Adrenal gland (tissue), 19 donors: ENCODE results near the gene TDRD9. TPM values are rescaled to one million over a fixed set of nuclear protein-coding genes. Genes with fewer than 3 reads are reported as not detected.

ENCODE experiments used
- DNase-seq, 7 donors: peaks; one replicate each; pipeline ENCODE4 v3.0.0-alpha.2; 2019 to 2020
- H3K27ac ChIP-seq, 5 donors: fragments of 200-600 bp; sonication (generic) in 4 of 5; 1 replicate in 3 of 5; 2 replicates in 2 of 5; pipeline versions ENCODE4 v1.5.1 to v1.8.0; 2016 to 2020; ENCODE audit warnings: mild to moderate bottlenecking in 1 of 5
- H3K27me3 ChIP-seq: fragments of 200-600 bp; 2 replicates; pipeline ENCODE4 v1.8.0; 2021
- H3K36me3 ChIP-seq, 2 donors: fragments of 200-600 bp; replicated peaks in 1 of 2; 1 replicate in 1 of 2; 2 replicates in 1 of 2; pipeline versions ENCODE4 v1.5.1 to v1.8.0; 2018 to 2022
- H3K4me1 ChIP-seq, 2 donors: fragments of 200-600 bp; replicated peaks in 1 of 2; 1 replicate in 1 of 2; 2 replicates in 1 of 2; pipeline versions ENCODE4 v1.5.1 to v1.8.0; 2018 to 2021
- H3K4me3 ChIP-seq, 4 donors: fragments of 200-600 bp; sonication (generic) in 3 of 4; one replicate each; pipeline ENCODE4 v1.5.1; 2016 to 2018
- H3K9me3 ChIP-seq, 3 donors: fragments of 200-600 bp; sonication (generic) in 1 of 3; replicated peaks in 1 of 3; 1 replicate in 2 of 3; 2 replicates in 1 of 3; pipeline versions ENCODE4 v1.5.1 to v1.8.0; 2016 to 2021
- CTCF ChIP-seq, 6 experiments: fragments of 450-650 bp in 4 of 6; fragments of 200-600 bp in 2 of 6; sonication (generic) in 1 of 6; IDR thresholded peaks; 1 replicate in 5 of 6; 2 replicates in 1 of 6; pipeline versions ENCODE4 v1.5.1 to v1.8.0; 2016 to 2021; ENCODE audit warnings: antibody characterized with exemption in 6 of 6, mild to moderate bottlenecking in 2 of 6, moderate library complexity in 1 of 6
- POLR2A ChIP-seq, 2 donors: fragments of 450-650 bp; IDR thresholded peaks; one replicate each; pipeline ENCODE4 v1.6.1; 2017; ENCODE audit warnings: antibody characterized with exemption in 2 of 2, mild to moderate bottlenecking in 2 of 2, moderate library complexity in 1 of 2
- WGBS, 4 donors: extraction: QIAGEN DNeasy Blood & Tissue Kit in 2 of 4; methylation state at CpG; one replicate each; pipeline versions ENCODE4 v1.1.5 to v1.1.7; 2013 to 2017; 5-methylcytosine and 5-hydroxymethylcytosine counted together
- intact Hi-C, 2 donors: fragments of 100-400 bp; cut with DNase I; formaldehyde crosslinking; loops; one replicate each; pipeline versions ENCODE4 v1.14.1 to v1.15.0; 2022 to 2023
- long read RNA-seq, 10 donors: library from polyadenylated mRNA in 3 of 10; unstranded in 2 of 10; stranded (forward) in 1 of 10; transcript quantifications; one replicate each; pipeline ENCODE4 v2.0.0 and lab custom pipeline, GENCODE V29; 2021 to 2026
- polyA plus RNA-seq, 3 donors: library from polyadenylated mRNA; stranded (reverse); fragments of 200-250 nt in 2 of 3; fragments of 350-450 nt in 1 of 3; fragmentation: Illumina TruSeq in 1 of 3; extraction: RNeasy Lipid Tissue Mini Kit (QIAGEN cat#74804) in 1 of 3; gene quantifications; one replicate each; pipeline ENCODE4 v1.2.3, GENCODE V29; 2013 to 2014
- total RNA-seq, 9 donors: library from RNA; depleted of rRNA in 4 of 9; stranded (reverse); fragments of >200 nt in 4 of 9; fragments of 120-200 nt in 1 of 9; fragmentation: NEBNext Ultra II Directional in 1 of 9; extraction: Animal tissue kit (Norgen Biotek cat#: 25700) in 1 of 9; gene quantifications; one replicate each; pipeline versions ENCODE4 v1.1.0 to v1.2.4, GENCODE V29; 2013 to 2023
- donor health status: healthy with polysubstance abuse.
- donor health status: Bipolar disorder and iron deficiency.
- donor health status: DM: yes; HTN: yes; CAD: no.
- donor health status: DM: no; HTN: no; CAD: no.
- donor health status: DM: no; HTN: no; CAD: no.
- donor health status: DM: yes; HTN: yes; CAD: no.

TDRD9 gene
- total RNA-seq (1 to 10 TPM in 8 of 9 donors, under 1 TPM in 1; 0.06 to 7.0 (median 2.6) TPM), polyA plus RNA-seq (1 to 10 TPM; 2.2 to 7.8 (median 5.8) TPM)
- long read RNA-seq, donor 1, partial matches to known transcripts = 0 of 1 reads
- long read RNA-seq, donor 1, other reads (novel, unspliced or antisense) = 0 of 1 reads
- long read RNA-seq, donor 2 = 0 reads
- long read RNA-seq, donor 3, partial matches to known transcripts = 0 of 1 reads
- long read RNA-seq, donor 3, other reads (novel, unspliced or antisense) = 0 of 1 reads
- long read RNA-seq, donor 4 = 0 reads
- long read RNA-seq, donor 5, partial matches to known transcripts = 0 of 1 reads
- long read RNA-seq, donor 5, other reads (novel, unspliced or antisense) = 1 of 1 reads
- long read RNA-seq, donor 6, transcript TDRD9-203 (2 exons, 948 nt) = major isoform, 7 of 12 reads
- long read RNA-seq, donor 6, partial matches to known transcripts = 1 of 12 reads
- long read RNA-seq, donor 6, other reads (novel, unspliced or antisense) = 1 of 12 reads
- long read RNA-seq, donor 7, partial matches to known transcripts = 0 of 2 reads
- long read RNA-seq, donor 7, other reads (novel, unspliced or antisense) = 0 of 2 reads
- long read RNA-seq, donor 8 = 0 reads
- long read RNA-seq, donor 9 = 0 reads
- long read RNA-seq, donor 10 = 0 reads

- Histone ChIP-seq H3K9me3 (no peaks in the 10 kb centered on the region), H3K27ac (no peak within 1 kb of the TSS), H3K4me1 (no peaks in the 10 kb centered on the region), H3K4me3 (peak within 1 kb of the TSS in 1 of 4 donors; percentile 26), H3K27me3 (no peaks in the 10 kb centered on the region), H3K36me3 (no peaks in the 10 kb centered on the region)
- TF ChIP-seq POLR2A (IDR thresholded peaks at IDR 0.05) (no peak), CTCF (IDR thresholded peaks at IDR 0.05) (no peak)
- WGBS, 4 donors = 56 to 77% (median 64%) methylated on average over 39 to 97 of the region's 97 CpGs
- DNase-seq = no peak
- intact Hi-C loops = no loop called here
These were observed at the start of gene TDRD9 for GRCh38 chr14:103928011-103928890. TDRD9 (plus strand) TSS chr14:103928456; CDS start chr14:103928510, 54 bp downstream.

GRCh38 chr14:103879118-103879569 lies 49.1 kb upstream of the TDRD9 start:
- intact Hi-C loops = no loop called here
- H3K36me3 ChIP-seq = no peaks in the 10 kb centered on the region
- H3K4me3 ChIP-seq = no peak overlapping the region
- DNase-seq = no peak
- TF ChIP-seq POLR2A (IDR thresholded peaks at IDR 0.05) (no peak), CTCF (IDR thresholded peaks at IDR 0.05) (no peak)
- H3K9me3 ChIP-seq = no peaks in the 10 kb centered on the region
- no peaks in the 10 kb centered on the region for H3K27me3 ChIP-seq
- peaks cover 26 to 35% of the 10 kb centered on the region in 2 donors for H3K4me1 ChIP-seq
- H3K27ac ChIP-seq = peak overlapping the region in 3 of 5 donors; percentile 79 to 89 (median 80)
- WGBS, 4 donors = 76 to 82% (median 78%) methylated on average over 16 of the region's 16 CpGs

GRCh38 chr14:103879570-103880347 lies 48.5 kb upstream of the TDRD9 start:
- Histone ChIP-seq H3K27me3 (no peaks in the 10 kb centered on the region), H3K27ac (peak overlapping the region; percentile 13 to 89 (median 79)), H3K36me3 (no peaks in the 10 kb centered on the region), H3K4me3 (peak overlapping the region in 1 of 4 donors; percentile 39), H3K4me1 (peaks cover 26 to 35% of the 10 kb centered on the region in 2 donors), H3K9me3 (no peaks in the 10 kb centered on the region)
- intact Hi-C loops = no loop called here
- peak; percentile 74 to 89 (median 87) for DNase-seq
- TF ChIP-seq POLR2A (IDR thresholded peaks at IDR 0.05) (peak in 1 of 2 donors; percentile 40), CTCF (IDR thresholded peaks at IDR 0.05) (no peak)
- WGBS, 4 donors = 16 to 31% (median 19%) methylated on average over 17 to 34 of the region's 34 CpGs
